HG03095 (cell line): ENCODE measurements around the gene TNS4.

ENCODE experiments used
- ATAC-seq: cut with Tn5 transposase; IDR thresholded peaks from one replicate; pipeline ENCODE4 v1.9.1; 2021; ENCODE audit warnings: moderate library complexity; ENCODE audit not compliant: unreplicated experiment

The TNS4 gene

DNA sequence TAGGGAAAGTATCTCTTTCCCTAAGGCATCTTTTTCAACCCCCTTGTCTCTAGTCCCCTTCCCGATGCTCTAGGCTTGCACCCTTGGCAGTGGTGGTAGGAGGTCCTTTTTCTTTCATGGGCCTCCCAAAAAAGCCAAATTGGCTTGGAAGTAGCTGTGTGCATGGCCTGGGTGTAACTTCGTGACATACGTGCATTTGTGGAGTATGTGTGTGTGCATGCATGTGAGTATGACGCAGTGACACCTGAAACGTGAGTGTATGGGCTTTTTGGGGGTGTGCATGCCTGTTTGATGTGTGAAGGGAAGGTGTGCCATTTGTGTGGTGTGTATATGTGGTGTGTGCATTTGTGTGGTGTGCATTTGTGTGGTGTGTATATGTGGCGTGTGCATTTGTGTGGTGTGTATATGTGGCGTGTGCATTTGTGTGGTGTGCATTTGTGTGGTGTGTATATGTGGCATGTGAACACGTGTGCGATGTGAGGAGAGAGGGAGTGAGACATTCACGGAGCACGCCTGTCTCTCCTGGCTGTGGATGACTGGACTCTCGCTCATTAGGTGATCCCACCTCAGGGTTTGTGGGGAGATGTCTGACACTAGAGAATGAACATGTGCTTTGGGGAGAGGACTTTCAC is 42.5 kb downstream of the TNS4 start:
- no peak for ATAC-seq

DNA sequence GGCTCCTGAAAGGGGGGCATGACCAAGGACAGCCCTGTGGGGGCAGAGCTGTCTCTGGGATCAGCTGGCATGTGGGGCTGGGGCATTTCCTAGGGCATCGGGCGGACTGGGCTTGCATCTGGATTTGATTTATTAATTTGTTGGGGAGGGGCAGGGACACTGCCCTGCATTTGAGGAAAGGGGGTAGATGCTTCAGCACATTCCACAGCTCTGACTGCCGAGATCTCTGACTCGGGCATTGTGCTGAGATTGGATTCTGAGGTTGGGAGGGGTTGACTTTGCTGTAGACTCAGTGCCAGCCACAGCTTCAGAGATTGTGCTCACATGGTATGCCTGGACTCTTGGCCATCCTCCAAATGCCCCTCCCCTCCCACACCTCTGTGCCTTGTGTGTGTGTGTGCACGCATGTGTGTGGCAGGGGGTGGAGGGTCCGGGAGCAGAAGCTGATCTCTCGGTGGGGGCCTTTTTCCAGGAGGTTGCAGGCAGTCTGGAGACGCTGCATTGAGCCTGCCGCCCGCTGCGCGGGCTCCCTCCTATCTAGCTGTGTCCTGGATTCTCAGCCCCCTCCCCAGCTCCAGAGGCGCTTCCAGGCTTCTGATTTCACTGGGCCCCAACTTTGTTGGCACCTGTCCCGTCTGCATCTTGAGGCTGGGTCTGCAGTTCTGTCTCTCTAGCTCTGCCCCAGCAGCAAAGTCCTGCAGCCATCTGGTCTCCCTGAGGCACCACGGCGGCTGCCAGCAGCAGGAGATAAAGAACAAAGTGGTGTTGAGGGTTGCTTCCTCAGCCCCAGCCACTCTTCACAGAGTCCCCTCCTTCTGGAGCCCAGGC is 43.2 kb downstream of the TNS4 start:
- ATAC-seq = no peak

DNA sequence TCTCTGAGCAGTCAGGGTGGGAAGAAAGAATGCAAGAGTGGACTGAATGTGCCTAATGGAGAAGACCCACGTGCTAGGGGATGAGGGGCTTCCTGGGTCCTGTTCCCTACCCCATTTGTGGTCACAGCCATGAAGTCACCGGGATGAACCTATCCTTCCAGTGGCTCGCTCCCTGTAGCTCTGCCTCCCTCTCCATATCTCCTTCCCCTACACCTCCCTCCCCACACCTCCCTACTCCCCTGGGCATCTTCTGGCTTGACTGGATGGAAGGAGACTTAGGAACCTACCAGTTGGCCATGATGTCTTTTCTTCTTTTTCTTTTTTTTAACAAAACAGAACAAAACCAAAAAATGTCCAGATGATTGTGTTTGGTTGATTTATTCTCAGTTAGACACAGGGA is 44.1 kb downstream of the TNS4 start:
- no peak for ATAC-seq

DNA sequence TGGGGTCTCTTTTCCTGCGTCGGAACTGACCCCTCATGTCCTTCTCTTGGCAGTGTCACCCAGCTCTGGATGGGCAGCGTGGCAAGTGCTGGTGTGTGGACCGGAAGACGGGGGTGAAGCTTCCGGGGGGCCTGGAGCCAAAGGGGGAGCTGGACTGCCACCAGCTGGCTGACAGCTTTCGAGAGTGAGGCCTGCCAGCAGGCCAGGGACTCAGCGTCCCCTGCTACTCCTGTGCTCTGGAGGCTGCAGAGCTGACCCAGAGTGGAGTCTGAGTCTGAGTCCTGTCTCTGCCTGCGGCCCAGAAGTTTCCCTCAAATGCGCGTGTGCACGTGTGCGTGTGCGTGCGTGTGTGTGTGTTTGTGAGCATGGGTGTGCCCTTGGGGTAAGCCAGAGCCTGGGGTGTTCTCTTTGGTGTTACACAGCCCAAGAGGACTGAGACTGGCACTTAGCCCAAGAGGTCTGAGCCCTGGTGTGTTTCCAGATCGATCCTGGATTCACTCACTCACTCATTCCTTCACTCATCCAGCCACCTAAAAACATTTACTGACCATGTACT is 44.9 kb downstream of the TNS4 start:
- no peak for ATAC-seq

DNA sequence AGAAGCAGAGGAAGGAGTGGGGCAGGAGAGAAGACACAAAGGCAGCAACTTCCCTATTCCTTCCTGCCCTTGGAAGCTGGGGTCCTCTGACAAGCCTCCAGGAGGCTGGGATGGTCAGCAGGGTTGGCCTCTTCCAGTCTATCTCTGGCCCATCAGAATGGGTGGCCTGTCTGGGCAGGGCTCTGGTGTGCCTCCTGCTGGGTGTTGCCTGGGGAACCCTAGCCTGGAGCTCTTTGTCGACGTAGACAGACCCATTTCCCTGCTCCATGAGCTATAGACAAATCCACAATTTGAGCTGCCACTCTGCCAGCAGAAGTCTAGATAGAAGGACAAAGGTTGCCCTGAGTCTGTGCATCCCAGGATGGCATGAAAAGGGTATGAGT is 46.8 kb downstream of the TNS4 start:
- ATAC-seq = no peak

DNA sequence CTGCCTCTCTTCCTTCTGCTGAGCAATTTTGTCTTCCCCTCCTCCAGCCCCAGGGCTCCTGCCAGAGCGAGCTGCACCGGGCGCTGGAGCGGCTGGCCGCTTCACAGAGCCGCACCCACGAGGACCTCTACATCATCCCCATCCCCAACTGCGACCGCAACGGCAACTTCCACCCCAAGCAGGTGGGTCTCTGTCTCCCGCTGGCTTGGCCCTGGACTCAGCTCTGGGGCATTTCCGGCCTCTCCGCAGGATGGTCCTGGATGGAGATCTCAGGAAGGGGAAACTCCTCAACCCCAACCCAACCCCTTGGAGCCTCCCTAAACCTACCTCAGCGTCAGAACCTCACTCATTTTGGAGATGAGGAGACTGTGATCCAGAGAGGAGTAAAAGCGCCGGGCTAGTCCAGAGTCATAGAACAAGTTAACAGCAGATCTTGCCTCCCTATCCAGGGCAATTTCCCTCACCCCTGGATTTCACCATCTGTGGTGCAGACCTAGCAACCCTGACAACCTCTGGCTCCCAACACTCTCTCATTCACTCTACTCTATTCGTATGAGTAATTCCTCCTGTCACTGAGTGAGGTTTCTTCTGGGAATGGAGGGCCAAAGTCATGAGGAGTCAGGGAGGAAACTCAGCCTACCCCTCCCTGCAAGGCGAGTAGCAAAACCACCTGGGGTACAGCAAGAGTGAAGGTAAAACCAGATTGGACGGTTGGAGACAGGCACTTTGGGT is 47.4 kb downstream of the TNS4 start:
- ATAC-seq = no peak

DNA sequence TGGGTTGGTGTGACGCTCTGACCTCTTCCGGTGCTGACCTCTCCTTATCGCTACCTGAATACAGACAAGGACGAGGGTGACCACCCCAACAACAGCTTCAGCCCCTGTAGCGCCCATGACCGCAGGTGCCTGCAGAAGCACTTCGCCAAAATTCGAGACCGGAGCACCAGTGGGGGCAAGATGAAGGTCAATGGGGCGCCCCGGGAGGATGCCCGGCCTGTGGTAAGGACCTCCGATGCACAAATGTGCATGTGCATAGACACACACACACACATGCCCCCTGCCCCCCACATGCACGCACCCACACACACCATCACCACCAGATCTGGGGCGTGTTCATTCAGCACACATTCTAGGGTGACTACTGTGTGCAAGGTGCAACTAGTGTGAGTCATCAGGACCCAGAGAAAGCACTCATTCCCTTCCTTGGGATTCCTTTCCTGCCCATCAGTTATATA is 48.5 kb downstream of the TNS4 start:
- ATAC-seq = no peak

DNA sequence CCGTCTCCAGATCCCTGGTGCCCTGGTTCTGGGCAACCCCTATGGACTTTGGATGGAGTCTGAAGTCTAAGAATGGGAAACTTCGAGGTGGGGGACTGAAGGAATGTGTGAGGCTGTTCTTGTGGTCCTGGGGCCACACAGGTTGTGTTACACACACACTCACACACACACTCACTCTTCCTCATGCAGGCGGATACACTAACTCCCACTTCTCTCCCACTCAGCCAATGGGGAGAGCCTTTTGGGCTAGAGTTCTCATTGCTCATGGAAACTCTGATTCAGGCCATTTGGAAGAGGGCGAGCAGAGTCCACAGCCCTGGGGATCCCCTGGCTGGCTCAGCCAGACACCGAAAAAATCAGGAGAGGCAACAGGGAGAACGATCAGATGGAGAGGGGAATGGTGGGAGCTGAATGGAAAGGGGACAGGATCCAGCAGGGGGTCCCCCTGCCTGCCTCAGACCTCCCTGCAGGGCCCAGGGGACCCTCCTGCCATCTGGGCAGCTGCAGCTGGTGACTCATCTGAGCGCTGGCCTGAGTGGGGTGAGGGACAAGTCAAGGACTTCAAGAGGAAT is 49.1 kb downstream of the TNS4 start:
- ATAC-seq = no peak

DNA sequence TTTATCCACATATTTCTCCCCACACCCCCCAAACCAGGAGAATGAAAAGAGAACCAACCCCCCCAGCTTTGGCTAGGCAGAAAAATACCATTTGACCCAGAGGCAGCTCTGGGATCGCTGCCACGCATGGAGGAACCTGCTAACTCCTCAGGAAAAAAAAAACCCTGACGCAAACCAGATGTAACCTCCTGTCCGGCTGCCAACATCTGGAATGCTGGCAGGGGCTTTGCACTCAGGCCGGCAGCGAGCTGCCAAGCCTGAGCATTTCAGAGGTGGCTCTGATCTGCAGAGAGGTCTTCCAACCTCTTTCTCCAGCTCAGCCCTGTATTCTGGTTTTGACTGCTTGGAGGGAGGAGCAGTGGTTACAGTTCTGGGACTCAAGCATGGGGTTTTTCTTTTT is 50.0 kb downstream of the TNS4 start:
- no peak for ATAC-seq

DNA sequence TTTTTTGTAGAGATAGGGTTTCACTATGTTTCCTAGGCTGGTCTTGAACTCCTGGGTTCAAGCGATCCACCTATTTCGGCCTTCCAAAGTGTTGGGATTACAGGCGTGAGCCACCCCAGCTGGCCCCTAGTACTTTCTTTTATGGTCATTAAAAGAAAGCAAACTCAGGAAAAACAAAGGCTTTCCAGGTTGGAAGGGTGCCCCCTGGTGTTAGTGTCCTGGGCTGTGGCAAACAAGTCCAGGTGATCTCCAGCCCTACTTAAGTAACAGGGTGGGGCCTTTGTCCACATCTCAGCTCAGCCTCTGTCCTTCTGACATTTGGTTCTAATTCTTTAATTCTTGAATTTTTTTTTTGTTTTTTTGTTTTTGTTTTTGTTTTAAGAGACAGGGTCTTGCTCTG is 51.2 kb downstream of the TNS4 start:
- no peak for ATAC-seq

DNA sequence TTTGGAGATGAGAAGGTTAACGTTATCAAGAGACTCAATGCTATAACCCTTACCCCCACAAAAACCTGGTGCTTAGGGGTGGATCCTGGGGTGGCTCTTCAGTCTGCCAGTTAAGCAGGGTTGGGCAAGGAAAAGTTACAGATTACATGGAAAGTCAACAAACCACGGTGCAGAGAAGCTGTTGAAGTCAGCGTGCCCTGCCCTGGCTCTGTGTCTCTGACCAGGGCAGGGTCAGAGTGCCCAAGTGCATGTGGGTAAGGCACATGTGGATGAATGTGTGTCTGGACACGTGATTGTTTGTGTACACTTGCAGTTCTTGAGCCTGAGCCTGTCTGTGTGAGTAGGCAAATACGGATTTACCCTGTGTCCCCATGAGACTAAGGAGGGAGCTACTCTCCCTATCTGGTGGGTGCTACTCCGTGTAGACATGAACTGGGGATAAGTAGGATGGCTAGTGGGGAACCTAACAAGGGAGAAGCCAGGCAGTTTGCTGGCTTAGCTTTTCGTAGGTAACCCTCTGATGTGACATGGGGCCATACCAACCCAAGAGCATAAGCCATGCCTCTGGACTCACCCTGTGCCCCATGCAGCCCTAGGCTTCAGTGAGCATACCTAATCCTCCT is 52.7 kb downstream of the TNS4 start:
- no peak for ATAC-seq

DNA sequence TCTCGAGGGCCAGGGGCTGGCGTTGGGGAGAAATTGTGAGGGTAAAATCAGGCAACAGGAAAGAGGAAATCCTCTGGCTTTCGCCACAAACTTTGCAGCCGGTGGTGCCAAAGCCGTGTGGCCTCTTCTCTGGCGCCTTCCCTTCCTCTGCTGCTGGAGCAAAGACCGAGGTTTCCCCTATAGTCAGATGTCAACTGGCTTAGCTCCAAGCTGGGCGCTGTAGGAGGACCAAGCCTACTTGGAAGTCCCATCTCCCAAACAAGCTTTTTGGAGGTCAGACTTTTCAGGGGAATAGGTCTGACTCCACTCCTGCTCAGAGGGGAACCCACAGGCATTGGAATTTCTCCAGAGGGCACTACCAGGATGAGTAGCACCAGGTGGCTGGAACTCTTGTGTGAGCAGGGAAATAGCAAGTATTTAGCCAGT is 53.2 kb downstream of the TNS4 start:
- no peak for ATAC-seq

DNA sequence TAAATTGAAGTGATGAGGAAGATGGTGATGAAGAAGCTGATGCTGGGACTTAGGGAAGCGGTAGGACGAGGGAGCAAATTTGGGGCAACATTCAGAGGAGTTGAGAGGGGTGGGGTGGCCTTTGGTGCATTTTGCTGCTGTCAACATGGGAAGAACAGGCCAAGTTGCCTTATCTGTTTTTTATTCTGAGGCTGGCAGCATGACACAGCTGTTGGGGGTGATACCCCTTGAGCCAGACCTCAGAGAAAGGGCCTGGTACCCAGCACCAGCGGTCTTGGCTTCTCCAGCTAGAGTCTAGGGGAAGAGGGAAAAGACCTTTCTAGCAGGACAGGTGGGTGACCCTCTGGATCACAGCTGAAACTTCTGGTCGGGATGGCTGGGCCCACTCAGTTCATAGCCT is 53.6 kb downstream of the TNS4 start:
- no peak for ATAC-seq

DNA sequence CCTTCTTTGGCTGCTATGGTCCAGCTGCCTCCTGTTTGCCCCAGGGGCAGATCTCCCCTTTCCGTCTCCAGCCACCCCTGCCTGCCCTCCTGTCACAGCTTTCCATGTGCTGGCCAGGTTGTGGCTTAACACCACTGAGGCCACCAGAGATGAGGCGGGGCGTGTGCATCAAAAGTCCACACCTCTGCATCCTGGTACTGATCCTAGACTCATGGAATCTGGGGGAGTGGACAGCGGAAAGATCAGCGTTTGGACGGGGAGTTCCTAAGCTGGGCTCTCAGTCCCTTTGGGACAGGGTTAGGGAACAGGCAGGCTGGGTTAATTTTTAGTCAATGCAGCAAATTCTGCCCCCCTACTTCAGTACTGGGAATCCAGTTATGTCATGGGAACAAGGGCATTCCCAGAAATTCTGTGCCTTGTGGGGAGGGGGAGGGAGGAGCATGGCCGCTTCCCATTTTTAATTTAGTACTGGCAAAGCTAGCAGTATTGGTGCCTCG is 54.2 kb downstream of the TNS4 start:
- no peak for ATAC-seq

DNA sequence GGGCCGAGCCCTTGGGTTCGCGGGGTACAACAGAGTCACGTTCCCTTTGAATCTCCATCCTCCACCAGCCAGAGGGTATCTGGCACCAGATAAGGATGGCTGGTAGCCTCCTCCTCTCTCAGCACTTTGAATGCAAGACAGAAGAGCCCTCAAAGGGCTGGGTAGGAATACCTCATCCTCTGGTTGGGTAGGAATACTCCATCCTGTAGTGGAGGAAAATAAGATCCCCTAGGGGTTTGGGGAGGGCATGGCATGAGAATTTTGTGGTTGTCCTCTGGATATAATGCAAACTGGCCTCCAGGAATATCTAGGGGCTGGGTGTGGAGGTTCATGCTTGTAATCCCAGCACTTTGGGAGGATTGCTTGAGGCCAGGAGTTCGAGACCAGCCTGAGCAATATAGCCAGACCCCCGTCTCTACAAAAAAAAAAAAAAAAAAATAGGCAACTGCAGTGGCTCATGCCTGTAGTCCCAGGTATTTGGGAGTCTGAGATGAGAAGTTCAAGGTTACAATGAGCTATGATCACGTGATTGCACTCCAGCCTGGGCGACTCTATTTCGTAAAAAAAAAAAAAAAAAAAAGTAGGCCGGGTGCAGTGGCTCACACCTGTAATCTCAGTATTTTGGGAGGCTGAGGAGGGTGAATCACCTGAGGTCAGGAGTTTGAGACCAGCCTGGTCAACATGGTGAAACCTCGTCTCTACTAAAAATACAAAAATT is 55.5 kb downstream of the TNS4 start:
- ATAC-seq = no peak

DNA sequence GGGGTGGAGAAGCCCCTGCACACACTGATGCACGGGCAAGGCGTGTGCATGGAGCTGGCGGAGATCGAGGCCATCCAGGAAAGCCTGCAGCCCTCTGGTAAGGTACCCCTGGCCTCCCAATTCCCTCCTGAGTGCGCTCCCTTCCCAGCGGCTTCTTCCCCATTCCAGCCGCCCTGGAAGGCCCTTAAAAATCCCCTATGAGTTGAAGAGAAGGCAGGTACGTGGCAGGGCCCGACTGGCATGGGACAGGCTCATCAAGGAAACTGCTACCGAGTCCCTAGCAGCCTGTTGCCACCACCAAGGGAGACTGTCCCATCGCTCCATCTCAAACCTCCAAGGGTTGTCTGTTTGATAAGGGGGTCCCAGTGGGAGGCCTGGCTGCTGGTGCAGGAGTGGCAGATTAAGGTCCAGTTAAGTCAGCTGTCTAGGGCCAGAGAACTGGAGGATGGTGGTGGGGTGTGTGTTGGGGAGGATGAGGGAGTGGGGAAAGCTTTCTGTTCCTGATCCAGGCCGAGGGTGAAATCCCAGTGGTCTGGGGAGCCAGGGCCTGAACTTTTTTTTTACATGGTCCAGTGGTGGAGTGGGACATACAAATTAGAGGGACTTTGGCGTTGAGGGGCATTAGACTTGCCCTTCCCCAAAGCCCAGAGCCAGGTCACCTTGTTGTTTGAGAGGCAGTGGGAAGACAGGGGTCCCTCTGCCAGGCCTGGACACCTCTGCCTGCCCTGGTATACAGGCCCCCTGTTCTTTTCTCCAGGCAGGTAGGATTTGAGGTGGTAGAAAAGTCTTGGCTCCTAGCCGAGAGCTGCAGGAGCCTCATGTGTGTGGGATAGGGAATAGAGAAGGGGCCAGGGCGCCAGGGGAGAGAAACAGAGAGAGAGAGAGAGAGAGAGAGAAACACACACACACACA is 57.2 kb downstream of the TNS4 start:
- no peak for ATAC-seq

DNA sequence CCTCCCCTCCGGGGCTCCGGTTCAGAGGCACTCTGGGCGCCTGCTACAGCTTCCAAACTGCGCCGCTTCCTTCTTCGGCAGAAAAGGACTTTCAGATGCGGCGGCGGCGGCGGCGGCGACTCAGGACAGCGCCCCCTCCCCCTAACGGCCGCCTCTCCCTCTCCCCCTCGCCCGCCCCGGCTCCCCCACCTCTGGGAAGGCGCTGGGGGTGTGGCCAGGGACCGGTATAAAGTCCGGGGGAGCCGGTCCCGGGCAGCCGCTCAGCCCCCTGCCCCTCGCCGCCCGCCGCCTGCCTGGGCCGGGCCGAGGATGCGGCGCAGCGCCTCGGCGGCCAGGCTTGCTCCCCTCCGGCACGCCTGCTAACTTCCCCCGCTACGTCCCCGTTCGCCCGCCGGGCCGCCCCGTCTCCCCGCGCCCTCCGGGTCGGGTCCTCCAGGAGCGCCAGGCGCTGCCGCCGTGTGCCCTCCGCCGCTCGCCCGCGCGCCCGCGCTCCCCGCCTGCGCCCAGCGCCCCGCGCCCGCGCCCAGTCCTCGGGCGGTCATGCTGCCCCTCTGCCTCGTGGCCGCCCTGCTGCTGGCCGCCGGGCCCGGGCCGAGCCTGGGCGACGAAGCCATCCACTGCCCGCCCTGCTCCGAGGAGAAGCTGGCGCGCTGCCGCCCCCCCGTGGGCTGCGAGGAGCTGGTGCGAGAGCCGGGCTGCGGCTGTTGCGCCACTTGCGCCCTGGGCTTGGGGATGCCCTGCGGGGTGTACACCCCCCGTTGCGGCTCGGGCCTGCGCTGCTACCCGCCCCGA is 58.0 kb downstream of the TNS4 start, which contains the start of gene IGFBP4:
IGFBP4 (plus strand) TSS at position 255 of the 792 bp plus-strand sequence; CDS start at position 541, 286 bp downstream.
- no peak for ATAC-seq
